B cell (primary cell): ENCODE results near the gene FOXS1. TPM values are rescaled to one million over a fixed set of nuclear protein-coding genes. Genes with fewer than 3 reads are reported as not detected.

ENCODE experiments used
- ATAC-seq: fragments of 200-7000 bp; cut with Tn5 transposase; one replicate; pipeline ENCODE4 v1.10.0; 2021; ENCODE audit warnings: low read depth, mild to moderate bottlenecking, moderate number of reproducible peaks, moderate library complexity
- CTCF ChIA-PET: fragments of 350-600 bp; sonication (Branson Sonifier 250); formaldehyde crosslinking; loops from one replicate; lab custom pipeline; 2021; ENCODE audit warnings: antibody characterized with exemption, inconsistent platforms; lab: Charles Lee
- POLR2A ChIA-PET: fragments of 350-600 bp; sonication (Branson Sonifier 250); formaldehyde crosslinking; loops from one replicate; lab custom pipeline; 2021; ENCODE audit warnings: antibody characterized with exemption; lab: Charles Lee
- DNase-seq: peaks from one replicate; pipeline ENCODE4 v3.0.0; 2013
- H2AFZ ChIP-seq: 2 replicates; pipeline ENCODE4 v1.6.1; 2012; ENCODE audit warnings: mild to moderate bottlenecking, low read depth, low read length; ENCODE audit not compliant: insufficient read depth, poor library complexity, severe bottlenecking
- H3K27ac ChIP-seq, 2 donors: 1 replicate in 1 of 2; 2 replicates in 1 of 2; pipeline ENCODE4 v1.5.1; 2012 to 2013; ENCODE audit warnings: low read length in 2 of 2, mild to moderate bottlenecking in 2 of 2, moderate library complexity in 1 of 2
- H3K27me3 ChIP-seq, 4 experiments: fragments of 200-600 bp in 1 of 4; sonication (generic) in 1 of 4; replicated peaks in 1 of 4; 1 replicate in 2 of 4; 2 replicates in 2 of 4; pipeline versions ENCODE4 v1.6.1 to v1.7.0; 2013 to 2016; ENCODE audit warnings: low read length in 3 of 4, mild to moderate bottlenecking in 2 of 4, mixed read lengths in 1 of 4, moderate library complexity in 1 of 4; ENCODE audit not compliant: insufficient read depth in 4 of 4, control insufficient read depth in 3 of 4; ENCODE audit errors: control extremely low read depth in 1 of 4
- H3K36me3 ChIP-seq, 2 experiments: replicated peaks in 1 of 2; 1 replicate in 1 of 2; 2 replicates in 1 of 2; pipeline versions ENCODE4 v1.6.1 to v1.7.1; 2013; ENCODE audit warnings: low read length in 1 of 2; ENCODE audit not compliant: insufficient read depth in 2 of 2, control insufficient read depth in 1 of 2; ENCODE audit errors: control extremely low read depth in 1 of 2, extremely low read depth in 1 of 2
- H3K4me1 ChIP-seq, 2 donors: fragments of 200-600 bp in 1 of 2; sonication (generic) in 1 of 2; 1 replicate in 1 of 2; 2 replicates in 1 of 2; pipeline versions ENCODE4 v1.5.1 to v1.6.1; 2013 to 2017; ENCODE audit warnings: low read length in 2 of 2; ENCODE audit not compliant: control insufficient read depth in 2 of 2, insufficient read depth in 2 of 2
- H3K4me2 ChIP-seq: replicated peaks from 2 replicates; pipeline ENCODE3; 2012; ENCODE audit warnings: mild to moderate bottlenecking, low read depth, low read length; ENCODE audit not compliant: poor library complexity, severe bottlenecking
- H3K4me3 ChIP-seq, 5 experiments: fragments of 200-600 bp in 1 of 5; sonication (generic) in 1 of 5; 1 replicate in 3 of 5; 2 replicates in 2 of 5; pipeline versions ENCODE4 v1.5.1 to v1.7.0; 2011 to 2016; ENCODE audit warnings: low read length in 4 of 5, mild to moderate bottlenecking in 4 of 5, low read depth in 2 of 5, control low read depth in 1 of 5, moderate library complexity in 1 of 5; ENCODE audit not compliant: insufficient read depth in 1 of 5; ENCODE audit errors: control extremely low read depth in 1 of 5, extremely low read depth in 1 of 5
- H3K79me2 ChIP-seq: fragments of 200-600 bp; sonication (generic); one replicate; pipeline ENCODE4 v1.6.0; 2016; ENCODE audit warnings: low read length; ENCODE audit not compliant: control insufficient read depth, insufficient read depth
- H3K9ac ChIP-seq: fragments of 200-600 bp; sonication (generic); 2 replicates; pipeline ENCODE4 v1.6.1; 2017; ENCODE audit warnings: mild to moderate bottlenecking, low read length, moderate library complexity
- H3K9me3 ChIP-seq, 3 donors: one replicate each; pipeline versions ENCODE4 v1.6.1 to v1.7.1; 2013; ENCODE audit warnings: low read length in 2 of 3; ENCODE audit not compliant: control insufficient read depth in 2 of 3, insufficient read depth in 1 of 3; ENCODE audit errors: control extremely low read depth in 1 of 3
- H4K20me1 ChIP-seq: 2 replicates; pipeline ENCODE4 v1.6.0; 2012; ENCODE audit warnings: mild to moderate bottlenecking, low read length; ENCODE audit not compliant: insufficient read depth, control insufficient read depth, poor library complexity, severe bottlenecking
- H3K27ac Mint-ChIP-seq: one replicate; pipeline ENCODE4 v1.8.0; 2021; ENCODE audit warnings: mixed read lengths
- H3K27me3 Mint-ChIP-seq: one replicate; pipeline ENCODE4 v1.8.0; 2021; ENCODE audit warnings: mixed read lengths
- H3K4me1 Mint-ChIP-seq: one replicate; pipeline ENCODE4 v1.8.0; 2021; ENCODE audit warnings: mixed read lengths
- H3K4me3 Mint-ChIP-seq: one replicate; pipeline ENCODE4 v1.8.0; 2021; ENCODE audit warnings: mixed read lengths
- H3K9me3 Mint-ChIP-seq: one replicate; pipeline ENCODE4 v1.8.0; 2022; ENCODE audit warnings: mixed read lengths; ENCODE audit not compliant: insufficient read depth
- CTCF ChIP-seq: fragments of 200-600 bp; IDR thresholded peaks from one replicate; pipeline ENCODE4 v1.8.0; 2022; ENCODE audit warnings: antibody characterized with exemption, mild to moderate bottlenecking
- EZH2 ChIP-seq: IDR thresholded peaks from 2 replicates; pipeline ENCODE4 v1.6.1; 2012; ENCODE audit warnings: borderline replicate concordance, low read depth, mild to moderate bottlenecking, moderate library complexity, low read length; ENCODE audit not compliant: insufficient read depth, poor library complexity, severe bottlenecking
- WGBS: methylation state at CpG from one replicate; pipeline ENCODE4 v1.1.5; 2013; ENCODE audit warnings: missing lambda C conversion rate; ENCODE audit not compliant: insufficient coverage; 5-methylcytosine and 5-hydroxymethylcytosine counted together
- intact Hi-C: fragments of 100-400 bp; cut with micrococcal nuclease; formaldehyde crosslinking; loops from one replicate; pipeline ENCODE4 v1.10.0; 2022
- polyA plus RNA-seq: library from polyadenylated mRNA; depleted of rRNA; stranded (reverse); fragments of >200 nt; gene quantifications from 2 replicates; pipeline ENCODE4 v1.2.3, GENCODE V29; 2012
- total RNA-seq, 2 donors: library from RNA; stranded (reverse); fragments of 120-200 nt in 1 of 2; gene quantifications; 1 replicate in 1 of 2; 2 replicates in 1 of 2; pipeline versions ENCODE4 v1.2.3 to v1.2.4, GENCODE V29; 2013 to 2022

FOXS1 gene
- total and polyA plus RNA-seq, 2 donors (not counting 1 experiment from before 2014, with no cell fraction given): not detected

- H3K36me3 ChIP-seq: no peaks in the 10 kb centered on the region
- no peak for ATAC-seq
- no peak for DNase-seq
- 92% methylated on average over 6 of the region's 6 CpGs for WGBS
- peaks cover 0 to 2% (median 0%) of the 10 kb centered on the region in 4 experiments for H3K27me3 ChIP-seq
- H3K79me2 ChIP-seq: no peaks in the 10 kb centered on the region
- intact Hi-C loops: no loop called here
- ChIA-PET CTCF (no interaction called here), POLR2A (no interaction called here)
- no peak overlapping the region for H3K4me2 ChIP-seq
- no peaks in the 10 kb centered on the region for H3K9me3 ChIP-seq
- no peak overlapping the region for H3K9ac ChIP-seq
- Mint-ChIP-seq H3K27me3 (no peaks in the 10 kb centered on the region), H3K9me3 (no peaks in the 10 kb centered on the region), H3K4me3 (no peak overlapping the region), H3K4me1 (peaks cover 8% of the 10 kb centered on the region), H3K27ac (no peak overlapping the region)
- no peaks in the 10 kb centered on the region for H4K20me1 ChIP-seq
- peaks cover 0 to 6% of the 10 kb centered on the region in 2 donors for H3K4me1 ChIP-seq
- no peak overlapping the region for H3K4me3 ChIP-seq
- H3K27ac ChIP-seq: no peak overlapping the region
- no peak overlapping the region for H2AFZ ChIP-seq
- TF ChIP-seq EZH2 (no peak), CTCF (no peak)
Observed at GRCh38 chr20:31843288-31843687, 2.1 kb downstream of the FOXS1 start.

- DNase-seq (no peak), ATAC-seq (no peak)
- Mint-ChIP-seq H3K4me3 (no peak overlapping the region), H3K4me1 (peaks cover 8% of the 10 kb centered on the region), H3K9me3 (no peaks in the 10 kb centered on the region), H3K27ac (no peak overlapping the region), H3K27me3 (no peaks in the 10 kb centered on the region)
- Histone ChIP-seq H3K27me3 (peaks cover 0 to 3% (median 0%) of the 10 kb centered on the region in 4 experiments), H3K4me2 (no peak overlapping the region), H3K27ac (no peak overlapping the region), H3K79me2 (no peaks in the 10 kb centered on the region), H4K20me1 (no peaks in the 10 kb centered on the region), H3K4me3 (no peak overlapping the region), H3K9me3 (no peaks in the 10 kb centered on the region), H3K4me1 (peaks cover 0 to 6% of the 10 kb centered on the region in 2 donors), H3K36me3 (no peaks in the 10 kb centered on the region), H3K9ac (no peak overlapping the region), H2AFZ (no peak overlapping the region)
- ChIA-PET CTCF (no interaction called here), POLR2A (no interaction called here)
- WGBS: 89% methylated on average over 6 of the region's 12 CpGs
- intact Hi-C loops: no loop called here
- TF ChIP-seq CTCF: no peak
- no peak for TF ChIP-seq EZH2
Observed at GRCh38 chr20:31842471-31843157, 2.8 kb downstream of the FOXS1 start.
